GM19324 (cell line): ENCODE measurements around the gene FHDC1.

Experiments used
- ATAC-seq: cut with Tn5 transposase; IDR thresholded peaks from one replicate; pipeline ENCODE4 v1.9.1; 2021; ENCODE audit warnings: mild to moderate bottlenecking, moderate library complexity; ENCODE audit not compliant: unreplicated experiment, low FRiP score

The FHDC1 gene

DNA sequence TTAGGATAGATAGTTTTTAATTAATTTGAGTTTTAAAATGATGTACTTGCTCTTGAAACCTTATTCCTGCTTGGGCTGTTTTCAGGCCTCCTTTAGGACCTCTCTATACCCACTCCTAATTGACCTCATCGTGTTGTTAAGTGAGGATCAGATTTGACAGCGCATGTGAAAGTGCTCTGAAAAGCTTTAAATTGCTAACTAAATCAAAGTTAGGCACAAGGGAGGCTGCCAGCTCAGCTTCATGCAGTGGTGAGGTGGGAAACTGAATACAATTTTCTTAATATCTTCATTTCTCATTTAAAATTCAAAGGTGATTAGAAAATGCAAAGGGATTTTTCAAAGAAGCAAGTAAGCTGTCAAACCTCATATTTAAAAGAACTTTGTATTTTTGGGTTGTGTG lies 20.0 kb downstream of the FHDC1 start:
- no peak for ATAC-seq

DNA sequence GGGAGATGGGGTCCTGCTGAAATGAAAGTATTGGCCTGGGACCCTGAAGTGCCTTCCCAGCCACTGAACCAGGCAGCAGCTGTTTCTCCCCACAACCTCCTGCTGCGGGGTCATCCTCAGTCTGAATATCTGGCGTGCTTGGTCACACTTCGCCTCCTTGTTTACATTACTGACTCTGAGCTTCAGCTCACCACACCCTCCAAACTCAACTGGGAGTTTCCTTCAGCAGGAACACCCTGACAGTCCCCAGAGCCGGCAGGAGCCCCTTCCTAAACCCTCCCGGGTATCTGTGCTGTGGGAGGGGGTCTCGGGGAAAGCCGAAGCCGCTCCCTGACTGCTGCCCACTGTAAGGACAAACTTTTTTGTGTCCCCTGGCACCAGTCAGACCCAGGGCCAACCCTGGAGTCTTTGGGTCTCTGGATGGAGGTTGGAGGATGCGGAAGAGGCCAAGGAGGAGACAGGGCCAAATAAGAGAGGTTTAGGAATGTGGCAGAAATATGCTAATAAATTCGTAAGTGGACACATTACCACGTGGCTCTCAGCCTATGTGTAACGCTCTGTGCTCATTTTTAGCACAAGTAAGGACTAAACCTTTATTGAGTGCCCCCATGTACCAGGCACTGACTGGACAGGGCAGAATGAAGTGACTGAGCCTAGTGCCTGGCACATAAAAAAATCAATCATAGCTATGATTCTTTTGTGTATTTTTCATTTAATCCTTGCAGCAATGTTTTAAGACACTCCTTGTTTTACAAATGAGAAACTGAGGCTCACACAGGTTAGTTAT lies 20.7 kb downstream of the FHDC1 start:
- ATAC-seq, result no peak

DNA sequence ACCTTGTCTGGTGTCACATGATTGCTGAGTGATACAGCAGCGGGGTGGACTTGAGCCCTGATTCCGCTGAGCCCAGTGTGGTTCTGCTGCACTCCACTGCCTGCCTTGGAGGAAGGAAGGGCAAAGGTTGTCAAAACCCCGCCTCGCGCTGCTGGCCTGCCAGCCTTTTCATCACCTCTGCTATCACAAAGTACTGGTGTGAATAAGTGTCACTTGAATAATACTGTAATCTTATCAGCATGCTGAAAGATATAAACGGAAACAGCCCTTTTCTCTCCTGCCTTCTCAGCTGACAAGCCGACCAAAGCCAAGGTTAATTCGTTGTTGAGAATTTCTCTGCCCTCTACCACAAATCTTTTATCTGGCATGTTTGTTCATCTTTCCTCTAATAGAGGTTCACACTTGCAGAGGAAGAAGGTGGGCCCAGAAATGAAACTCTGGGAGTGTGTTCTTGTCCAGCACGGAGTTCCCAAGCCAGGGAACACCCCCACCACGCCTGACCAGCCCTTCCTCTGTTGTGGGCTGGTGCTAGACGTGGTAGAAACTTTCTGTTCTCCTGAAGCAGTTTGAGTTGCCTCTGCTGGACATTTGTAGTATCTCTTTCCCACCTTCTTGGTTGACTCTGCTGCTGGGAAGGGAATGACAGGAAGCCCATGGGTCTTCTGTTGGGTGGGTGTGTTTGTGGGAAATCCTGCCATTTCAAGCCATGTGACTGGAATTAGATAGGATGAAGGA lies 21.5 kb downstream of the FHDC1 start:
- ATAC-seq, result no peak

DNA sequence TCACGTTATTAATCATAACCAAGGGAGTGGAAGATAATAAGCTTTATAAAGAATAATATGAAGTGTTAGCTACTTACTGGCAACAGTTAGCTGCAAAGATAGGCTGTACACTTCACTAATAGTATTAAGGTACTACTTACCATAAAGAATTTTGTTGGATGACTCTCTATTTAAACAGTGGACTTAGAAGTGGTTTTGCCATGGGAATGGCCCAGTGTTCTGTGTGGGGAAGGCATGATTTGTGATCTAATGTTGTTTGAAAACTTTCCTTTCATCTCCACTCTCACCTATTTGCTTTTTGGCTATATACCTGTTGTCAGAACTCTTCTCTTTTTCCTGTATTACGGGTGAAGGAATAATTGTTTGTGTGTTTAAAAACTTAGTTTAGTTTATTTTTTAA lies 23.0 kb downstream of the FHDC1 start:
- no peak for ATAC-seq

DNA sequence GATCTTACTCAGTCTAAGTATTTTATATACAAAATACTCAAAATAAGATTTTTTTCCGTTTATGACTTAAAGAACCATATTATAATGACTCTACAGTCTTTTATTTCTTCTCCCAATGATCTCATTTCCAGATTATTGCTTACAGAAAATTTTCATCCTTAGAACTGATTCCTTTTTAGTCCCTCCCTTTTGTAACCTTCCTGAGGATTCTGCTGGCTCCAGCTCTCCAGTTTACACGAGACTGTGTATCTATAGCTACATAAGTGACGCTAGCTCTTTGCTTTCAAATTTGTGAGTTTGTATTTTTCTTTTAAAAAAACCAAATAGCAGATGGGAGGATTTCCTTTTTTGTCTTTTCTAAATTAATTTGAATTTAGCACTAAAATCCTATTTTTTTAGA lies 24.0 kb downstream of the FHDC1 start:
- no peak for ATAC-seq

DNA sequence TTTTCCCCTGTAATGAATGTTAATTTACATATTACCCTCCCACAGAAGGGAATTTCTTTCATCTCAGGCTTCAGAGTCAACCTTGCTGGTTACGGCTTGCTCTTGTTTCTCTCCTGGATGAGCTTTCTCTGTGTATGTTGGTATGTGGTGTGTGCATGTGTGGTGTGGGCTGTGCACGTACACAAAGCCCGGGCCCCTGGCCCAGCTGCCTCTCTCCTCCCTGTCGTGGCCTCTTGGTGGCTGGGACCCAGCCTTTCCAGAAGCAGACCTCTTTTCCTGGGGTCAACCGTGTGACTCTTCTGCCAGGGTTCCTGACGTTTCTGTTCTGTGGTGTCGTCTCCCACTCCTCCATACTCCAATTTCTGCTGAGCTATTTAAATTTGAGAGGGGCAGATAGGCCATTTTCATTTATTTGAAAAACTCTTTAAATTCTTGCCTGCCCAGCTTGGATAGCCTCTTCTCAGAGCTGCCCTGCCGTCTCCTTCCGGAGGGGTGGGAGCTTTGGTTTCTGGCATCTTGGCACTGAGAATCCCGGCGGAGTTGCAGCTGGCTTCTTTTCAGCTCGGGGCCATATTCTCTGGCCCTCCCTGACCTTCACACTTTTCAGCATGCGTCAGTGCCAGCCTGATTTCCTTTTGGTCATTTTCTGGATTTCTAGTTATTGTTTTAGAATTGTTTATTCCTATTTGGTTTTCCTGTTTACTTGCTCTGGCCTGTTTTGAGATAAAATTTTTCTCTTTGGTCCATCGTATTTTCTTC lies 25.1 kb downstream of the FHDC1 start:
- ATAC-seq, result no peak

DNA sequence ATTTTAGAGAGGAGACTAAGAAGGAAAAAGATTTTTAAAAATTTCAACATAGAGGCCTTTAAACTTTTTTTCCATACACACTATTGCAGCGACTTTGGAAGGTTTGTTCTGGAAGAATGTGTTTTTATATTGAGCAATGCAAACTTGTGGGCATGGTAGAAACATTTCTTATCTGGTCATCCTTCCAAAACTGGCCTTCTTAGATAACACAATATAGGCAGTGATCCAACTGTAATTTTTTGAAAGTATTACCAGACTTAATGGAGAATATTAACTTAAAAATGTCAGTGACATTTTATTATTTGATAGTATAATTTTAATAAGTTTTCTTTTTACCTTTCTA lies 25.6 kb downstream of the FHDC1 start:
- ATAC-seq, result no peak

DNA sequence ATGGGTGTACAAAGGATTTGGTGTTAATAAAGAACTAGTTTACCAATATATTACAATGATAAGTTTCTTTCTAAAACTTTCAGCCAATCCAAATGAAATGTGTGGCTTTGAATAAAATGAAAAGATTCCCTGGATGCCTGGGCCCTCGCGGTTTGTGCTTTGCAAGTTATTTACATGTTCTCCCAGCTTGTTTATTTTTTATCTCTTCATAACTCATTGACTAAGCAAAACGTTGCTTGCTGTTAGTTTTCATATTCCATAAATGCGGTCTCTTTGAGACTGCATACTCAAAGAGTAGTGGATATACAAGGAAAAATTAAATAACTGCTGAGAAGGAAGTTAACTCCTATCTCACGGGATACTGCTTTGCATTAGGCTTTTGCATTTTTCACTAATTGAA lies 26.0 kb downstream of the FHDC1 start:
- no peak for ATAC-seq

DNA sequence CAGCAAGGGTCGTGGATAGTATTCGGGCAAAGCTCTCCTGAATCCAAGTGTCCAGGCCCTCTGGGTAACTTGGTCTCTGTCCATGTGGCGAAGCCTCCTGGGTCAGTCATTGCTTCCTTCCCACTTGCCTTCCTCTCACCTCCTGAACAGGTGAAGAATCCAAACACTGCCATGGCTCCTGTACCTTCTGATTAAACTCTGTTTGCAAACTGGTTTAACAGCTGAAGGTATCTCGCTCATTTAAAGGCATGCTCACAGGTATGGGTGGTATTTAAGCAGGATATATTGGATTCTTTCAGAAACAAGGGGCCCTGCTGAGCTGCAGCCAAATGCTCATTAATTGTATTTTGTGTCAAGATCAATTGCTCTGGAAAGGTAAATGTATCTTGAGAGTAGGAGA lies 28.2 kb downstream of the FHDC1 start:
- no peak for ATAC-seq

DNA sequence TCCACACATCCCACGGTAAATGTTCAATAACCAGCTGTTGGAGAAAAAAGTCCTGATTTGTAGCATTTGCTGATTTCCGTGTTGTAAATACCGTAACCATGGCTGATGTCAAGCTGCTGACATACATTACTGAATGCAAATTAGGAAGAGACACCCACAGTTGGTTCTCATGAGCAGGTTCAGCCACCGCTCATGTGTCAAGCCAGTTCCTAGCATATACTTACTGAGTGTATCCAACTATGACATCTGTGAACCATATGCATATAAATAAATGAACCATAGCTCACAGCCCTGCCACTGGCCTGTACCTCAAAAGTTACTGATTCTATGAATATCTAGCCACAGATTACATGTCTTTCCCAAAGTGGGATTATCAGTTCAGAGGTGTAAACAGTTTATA lies 29.5 kb downstream of the FHDC1 start:
- ATAC-seq, result peak; percentile 55

DNA sequence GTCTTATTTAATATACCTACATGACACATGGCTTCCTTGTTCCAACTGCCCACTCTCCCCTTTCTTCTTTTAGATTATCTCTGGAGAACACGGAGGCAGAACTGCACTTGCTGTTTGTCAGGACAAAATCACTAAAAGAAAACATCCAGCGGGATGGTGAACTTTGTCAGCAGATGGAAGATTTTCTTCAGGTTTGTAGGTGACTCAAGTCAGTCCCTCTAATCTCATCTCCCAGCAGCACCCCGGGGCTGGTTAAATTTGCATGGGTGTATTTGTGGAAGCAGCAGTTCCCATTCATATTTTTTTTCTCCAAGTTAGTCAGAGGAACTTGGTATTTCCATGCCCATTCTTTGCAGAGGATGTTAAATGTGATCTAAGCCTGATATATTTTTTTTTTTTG lies 31.8 kb downstream of the FHDC1 start:
- no peak for ATAC-seq

DNA sequence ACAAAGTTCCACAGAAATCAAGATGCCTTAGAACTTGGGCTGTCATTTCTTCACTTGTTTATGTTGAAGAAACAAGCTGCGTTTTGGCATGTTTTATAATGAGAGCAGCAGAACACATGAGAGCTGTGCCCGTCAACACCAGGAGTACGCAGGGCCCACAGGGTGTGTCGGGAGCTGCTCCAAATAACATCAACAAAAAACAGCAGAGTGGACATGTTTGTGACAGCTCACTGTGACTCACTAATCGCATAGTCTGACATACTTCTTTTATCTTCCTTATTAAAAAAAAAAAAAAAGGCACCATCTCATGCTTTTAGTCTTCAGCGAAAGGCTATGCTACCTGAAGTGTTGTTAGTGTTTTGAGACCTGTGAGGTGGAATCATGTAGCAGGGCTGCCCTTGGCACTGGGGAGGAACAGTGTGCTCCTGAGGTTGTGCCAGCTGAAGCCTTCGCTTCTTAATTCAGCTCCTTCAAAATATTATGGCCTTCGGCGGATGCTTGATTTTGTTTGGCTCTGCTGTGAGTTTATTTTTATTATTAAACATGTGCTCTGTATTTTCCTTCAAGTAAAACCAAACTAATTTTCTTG lies 32.8 kb downstream of the FHDC1 start:
- ATAC-seq, result no peak

DNA sequence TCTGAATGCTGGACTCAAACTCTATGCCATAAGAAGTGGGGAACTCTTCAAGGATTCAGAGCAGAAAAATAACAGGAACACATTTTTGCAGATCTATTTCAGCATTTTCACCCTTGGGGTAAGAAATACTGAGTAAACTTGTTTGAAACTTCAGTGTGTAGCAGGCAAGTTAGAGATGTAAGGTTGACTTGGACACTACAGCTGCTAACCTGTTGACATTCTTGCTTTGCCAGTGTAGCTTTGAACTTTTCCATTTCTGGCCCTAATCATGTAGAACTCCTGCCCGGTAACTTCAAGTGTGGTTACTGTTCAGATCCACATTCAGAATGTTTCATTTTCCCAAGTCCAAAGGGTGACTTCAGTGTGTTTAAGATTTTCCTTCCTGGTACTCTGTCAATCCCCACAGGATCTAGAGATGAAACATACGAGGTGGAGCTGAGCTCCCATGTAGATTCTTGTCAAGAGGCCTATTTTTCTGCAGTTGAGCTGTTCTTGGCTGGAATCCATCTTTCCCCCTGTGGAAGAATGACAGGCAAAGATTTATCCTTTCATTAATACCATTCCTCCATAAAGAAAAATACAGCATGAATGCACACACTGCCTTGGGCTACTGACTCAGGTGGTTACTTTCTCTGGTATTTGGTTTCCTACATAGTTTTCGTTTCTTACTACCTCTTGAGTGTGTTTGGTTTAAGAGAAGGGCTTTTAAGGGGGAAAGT lies 34.1 kb downstream of the FHDC1 start:
- ATAC-seq, result no peak

DNA sequence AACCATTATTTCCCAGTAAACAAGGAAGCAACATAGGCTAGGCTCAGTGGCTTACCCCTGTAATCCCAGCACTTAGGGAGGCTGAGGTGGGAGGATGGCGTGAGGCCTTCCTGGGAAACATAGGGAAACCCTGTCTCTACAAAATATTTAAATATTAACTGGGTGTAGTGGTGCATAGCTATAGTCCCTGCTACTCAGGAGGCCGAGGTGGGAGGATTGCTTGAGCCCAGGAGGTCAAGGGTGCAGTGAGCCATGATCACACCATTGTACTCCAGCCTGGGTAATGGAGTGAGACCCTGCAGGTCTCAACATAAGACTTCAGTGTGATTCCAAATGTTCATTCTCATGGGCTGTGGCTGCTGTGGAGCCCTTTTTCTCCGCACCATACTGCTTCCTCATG lies 34.9 kb downstream of the FHDC1 start:
- ATAC-seq, result no peak

DNA sequence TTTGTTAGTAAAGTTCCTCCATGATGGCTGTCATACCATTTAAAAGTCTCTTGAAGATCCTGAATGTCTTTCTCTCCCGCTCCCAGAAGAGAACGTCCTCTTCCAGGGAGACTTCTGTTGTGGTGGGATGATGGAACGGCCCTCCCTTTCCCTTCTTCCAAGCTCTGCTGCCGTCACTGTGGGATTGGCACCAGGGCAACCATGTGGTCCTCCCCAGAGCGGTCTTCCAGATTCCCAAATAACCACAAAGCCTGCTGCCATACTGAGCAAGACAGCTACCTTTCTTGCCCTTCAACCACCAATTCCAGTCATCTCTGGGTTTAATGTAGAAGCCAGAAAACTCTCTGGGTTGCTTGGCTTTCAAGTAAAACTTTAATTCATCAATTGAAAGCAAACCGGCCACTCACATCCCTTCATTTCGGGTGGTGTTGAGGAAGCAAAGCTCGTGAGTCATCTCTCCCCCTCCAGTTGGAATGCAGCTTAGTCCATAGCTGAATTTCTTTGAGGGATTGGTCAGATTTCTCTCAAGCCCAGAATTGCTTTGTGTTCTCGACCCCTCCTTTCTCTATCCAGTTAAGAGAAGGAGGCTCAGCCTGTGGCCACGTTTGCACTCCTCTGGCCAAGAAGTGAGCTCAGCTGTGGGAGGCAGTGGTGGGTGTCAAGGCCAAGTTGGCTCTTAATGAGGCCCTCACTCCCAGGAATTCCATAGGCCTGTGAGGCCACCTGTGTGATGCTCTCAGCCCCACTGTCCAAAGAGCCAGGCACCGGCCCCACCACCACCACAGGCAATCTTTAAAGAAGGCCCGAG lies 36.9 kb downstream of the FHDC1 start:
- no peak for ATAC-seq

DNA sequence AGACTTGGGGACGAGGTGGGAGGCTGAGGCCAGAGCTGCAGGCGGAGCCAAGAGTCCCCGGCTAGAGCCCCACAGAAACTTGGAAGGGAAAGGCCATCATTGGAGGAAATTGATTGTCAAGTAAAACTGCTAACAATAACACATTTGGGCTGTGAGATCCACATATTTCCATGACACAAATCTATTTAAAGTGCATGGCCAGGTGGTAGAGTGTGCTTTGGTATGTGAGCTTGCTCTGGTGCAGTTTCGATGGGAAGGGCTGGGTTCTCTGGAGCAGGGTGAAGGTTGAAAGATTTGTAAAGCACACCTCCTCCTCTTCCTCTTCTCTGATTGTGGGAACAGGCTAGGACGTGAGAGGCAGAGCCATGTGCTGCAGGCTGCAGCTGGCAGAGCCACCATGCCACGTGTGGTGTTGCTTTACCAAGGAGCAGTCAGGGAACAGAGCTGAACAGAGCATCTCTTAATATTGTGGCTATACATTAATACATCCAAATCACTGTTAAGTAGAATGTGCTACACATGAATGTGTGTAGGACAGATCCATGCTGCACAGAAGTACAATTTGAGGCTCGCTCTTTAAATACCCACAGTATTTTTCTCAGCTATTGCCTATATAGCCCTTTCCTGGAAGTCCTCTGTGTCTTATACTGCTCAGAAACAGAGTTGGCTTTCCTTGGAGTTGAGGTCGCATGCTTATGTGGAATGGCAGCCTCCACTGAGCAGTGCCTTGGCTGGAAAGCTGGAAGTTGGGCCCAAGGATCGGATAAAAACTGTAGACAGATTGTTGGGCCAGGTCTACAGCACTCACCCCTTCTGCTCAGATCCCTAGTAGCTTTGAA lies 37.7 kb downstream of the FHDC1 start:
- ATAC-seq, result no peak

DNA sequence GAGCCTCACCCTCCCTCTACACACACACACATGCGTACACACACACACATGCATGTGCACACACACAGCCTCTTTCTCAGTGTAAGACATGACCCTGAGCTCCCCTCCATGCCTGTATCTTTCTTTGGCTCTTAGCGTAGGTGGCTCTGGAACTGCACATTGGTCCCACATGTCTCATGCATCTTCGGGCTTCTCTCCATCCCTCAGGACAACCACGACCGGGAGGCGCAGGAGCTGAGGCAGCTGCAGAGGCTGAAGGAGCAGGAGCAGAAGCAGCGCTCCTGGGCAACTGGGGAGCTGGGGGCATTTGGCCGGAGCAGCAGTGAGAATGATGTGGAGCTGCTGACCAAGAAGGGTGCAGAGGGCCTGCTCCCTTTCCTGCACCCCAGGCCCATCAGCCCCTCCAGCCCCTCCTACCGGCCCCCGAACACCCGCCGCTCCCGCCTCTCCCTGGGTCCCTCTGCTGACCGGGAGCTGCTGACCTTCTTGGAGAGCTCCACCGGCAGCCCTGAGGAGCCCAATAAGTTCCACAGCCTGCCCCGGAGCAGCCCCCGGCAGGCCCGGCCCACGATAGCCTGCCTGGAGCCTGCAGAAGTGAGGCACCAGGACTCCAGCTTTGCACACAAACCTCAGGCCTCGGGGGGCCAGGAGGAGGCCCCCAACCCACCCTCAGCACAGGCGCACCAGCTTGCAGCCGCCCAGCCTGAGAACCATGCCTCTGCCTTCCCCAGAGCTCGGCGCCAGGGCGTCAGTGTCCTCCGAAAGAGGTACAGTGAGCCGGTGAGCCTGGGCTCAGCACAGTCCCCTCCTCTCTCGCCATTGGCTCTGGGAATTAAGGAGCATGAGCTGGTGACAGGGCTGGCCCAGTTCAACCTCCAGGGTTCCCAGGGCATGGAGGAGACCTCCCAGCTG lies 38.6 kb downstream of the FHDC1 start:
- ATAC-seq, result no peak
